ENCODE data around the gene C1orf50. TPM values are rescaled to one million over a fixed set of nuclear protein-coding genes. Genes with fewer than 3 reads are reported as not detected.
A peak's percentile ranks its signal among the peaks of the same experiment; 100 is the strongest.

Gene C1orf50
- total and polyA plus RNA-seq, 2 donors (not counting 1 experiment from before 2014, with no cell fraction given), result 2.7 to 17.1 TPM

DNA sequence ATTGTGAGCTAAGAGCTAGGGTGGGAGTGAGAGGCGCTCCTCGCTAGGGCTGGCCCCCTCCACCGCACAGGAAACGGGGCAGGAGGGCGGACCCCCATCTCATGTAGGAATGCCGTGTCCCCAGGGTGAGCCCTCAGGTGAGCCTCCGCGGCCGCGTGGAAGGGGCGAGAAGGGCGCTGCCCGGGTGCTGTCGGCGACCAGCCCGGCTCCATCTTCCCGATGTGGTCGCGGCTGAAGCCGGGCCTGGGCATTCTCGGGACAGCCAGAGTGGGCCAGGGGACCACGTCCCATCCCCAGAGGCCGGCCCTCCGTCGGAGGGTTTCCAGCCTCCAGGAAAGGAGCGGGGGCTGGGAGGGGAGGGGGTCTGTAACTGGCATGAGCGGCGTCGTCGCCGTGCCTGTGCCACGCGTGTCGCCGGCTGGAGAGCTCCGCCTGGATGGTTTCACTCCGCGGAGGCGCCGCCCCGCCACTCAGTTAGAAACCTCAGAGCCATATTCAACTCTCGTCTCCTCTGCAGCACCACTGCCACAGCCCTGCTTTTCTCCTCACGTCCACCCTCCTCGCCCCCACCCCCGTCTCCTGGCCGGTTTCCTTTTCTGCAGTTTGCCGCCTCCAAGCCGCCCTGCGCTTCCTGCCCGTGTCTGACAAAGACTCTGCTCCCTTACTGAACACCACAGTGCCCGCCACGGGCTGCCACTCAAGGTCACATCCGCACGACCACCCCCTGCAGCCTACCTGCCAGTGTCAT lies 18.1 kb downstream of the C1orf50 start, which contains the start of gene TMEM269:
TMEM269 (plus strand) TSS at position 46 of the 748 bp plus-strand sequence. CDS start 4,903 bp downstream, outside the sequence.
- H3K9me3 ChIP-seq (ENCODE audit: control extremely low read depth in 1 of 3, control insufficient read depth in 2 of 3, insufficient read depth in 1 of 3, low read length in 2 of 3), result no peaks in the 10 kb centered on the region
- no peaks in the 10 kb centered on the region for H4K20me1 ChIP-seq (ENCODE audit: control insufficient read depth, insufficient read depth, low read length, poor library complexity, severe bottlenecking)
- DNase-seq, result peak; percentile 42
- ChIA-PET CTCF (no interaction called here), POLR2A (interaction anchor here (0.9 kb wide), 1 partner anchor 18 kb away, joined by 3 read pairs; the partner anchor contains the start of genes C1orf50 and P3H1)
- TF ChIP-seq EZH2 (IDR thresholded peaks at IDR 0.05; ENCODE audit: borderline replicate concordance, insufficient read depth, low read depth, low read length, poor library complexity, severe bottlenecking), result no peak
- TF ChIP-seq, protein P1, sequence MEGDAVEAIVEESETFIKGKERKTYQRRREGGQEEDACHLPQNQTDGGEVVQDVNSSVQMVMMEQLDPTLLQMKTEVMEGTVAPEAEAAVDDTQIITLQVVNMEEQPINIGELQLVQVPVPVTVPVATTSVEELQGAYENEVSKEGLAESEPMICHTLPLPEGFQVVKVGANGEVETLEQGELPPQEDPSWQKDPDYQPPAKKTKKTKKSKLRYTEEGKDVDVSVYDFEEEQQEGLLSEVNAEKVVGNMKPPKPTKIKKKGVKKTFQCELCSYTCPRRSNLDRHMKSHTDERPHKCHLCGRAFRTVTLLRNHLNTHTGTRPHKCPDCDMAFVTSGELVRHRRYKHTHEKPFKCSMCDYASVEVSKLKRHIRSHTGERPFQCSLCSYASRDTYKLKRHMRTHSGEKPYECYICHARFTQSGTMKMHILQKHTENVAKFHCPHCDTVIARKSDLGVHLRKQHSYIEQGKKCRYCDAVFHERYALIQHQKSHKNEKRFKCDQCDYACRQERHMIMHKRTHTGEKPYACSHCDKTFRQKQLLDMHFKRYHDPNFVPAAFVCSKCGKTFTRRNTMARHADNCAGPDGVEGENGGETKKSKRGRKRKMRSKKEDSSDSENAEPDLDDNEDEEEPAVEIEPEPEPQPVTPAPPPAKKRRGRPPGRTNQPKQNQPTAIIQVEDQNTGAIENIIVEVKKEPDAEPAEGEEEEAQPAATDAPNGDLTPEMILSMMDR (IDR thresholded peaks at IDR 0.05), result no peak
- H3K4me2 ChIP-seq (replicated peaks; ENCODE audit: low read depth, low read length, poor library complexity, severe bottlenecking), result peak within 1 kb of the TSS; percentile 73
- H3K4me1 ChIP-seq (ENCODE audit: control insufficient read depth in 2 of 2, insufficient read depth in 2 of 2, low read length in 2 of 2), result peaks cover 11 to 15% of the 10 kb centered on the region in 2 donors
- peaks cover 0 to 3% (median 0%) of the 10 kb centered on the region in 4 experiments for H3K27me3 ChIP-seq (replicated peaks in 1 of 4; ENCODE audit: control extremely low read depth in 1 of 4, control insufficient read depth in 3 of 4, insufficient read depth in 4 of 4, low read length in 3 of 4)
- H3K27ac ChIP-seq (ENCODE audit: low read length in 2 of 2), result no peak within 1 kb of the TSS
- H3K9ac ChIP-seq (ENCODE audit: low read length), result peak within 1 kb of the TSS; percentile 34
- H3K79me2 ChIP-seq (ENCODE audit: control insufficient read depth, insufficient read depth, low read length), result peaks cover 6% of the 10 kb centered on the region
- Mint-ChIP-seq H3K4me3 (peak within 1 kb of the TSS; percentile 87), H3K27ac (no peak within 1 kb of the TSS), H3K9me3 (ENCODE audit: insufficient read depth) (no peaks in the 10 kb centered on the region), H3K4me1 (peaks cover 13% of the 10 kb centered on the region), H3K27me3 (peaks cover 9% of the 10 kb centered on the region)
- peaks cover 5 to 10% of the 10 kb centered on the region in 2 experiments for H3K36me3 ChIP-seq (replicated peaks in 1 of 2; ENCODE audit: control extremely low read depth in 1 of 2, control insufficient read depth in 1 of 2, extremely low read depth in 1 of 2, insufficient read depth in 2 of 2, low read length in 1 of 2)
- intact Hi-C loops (cut with micrococcal nuclease), result no loop called here
- peak within 1 kb of the TSS in 4 of 5 experiments; percentile 17 to 51 (median 38) for H3K4me3 ChIP-seq (ENCODE audit: control extremely low read depth in 1 of 5, extremely low read depth in 1 of 5, insufficient read depth in 1 of 5, low read depth in 2 of 5, low read length in 4 of 5)
- peak; percentile 17 for ATAC-seq (ENCODE audit: low read depth)
- 19% methylated on average over 37 of the region's 54 CpGs for WGBS (ENCODE audit: insufficient coverage)
- H2AFZ ChIP-seq (ENCODE audit: insufficient read depth, low read depth, low read length, poor library complexity, severe bottlenecking), result peak within 1 kb of the TSS; percentile 84

DNA sequence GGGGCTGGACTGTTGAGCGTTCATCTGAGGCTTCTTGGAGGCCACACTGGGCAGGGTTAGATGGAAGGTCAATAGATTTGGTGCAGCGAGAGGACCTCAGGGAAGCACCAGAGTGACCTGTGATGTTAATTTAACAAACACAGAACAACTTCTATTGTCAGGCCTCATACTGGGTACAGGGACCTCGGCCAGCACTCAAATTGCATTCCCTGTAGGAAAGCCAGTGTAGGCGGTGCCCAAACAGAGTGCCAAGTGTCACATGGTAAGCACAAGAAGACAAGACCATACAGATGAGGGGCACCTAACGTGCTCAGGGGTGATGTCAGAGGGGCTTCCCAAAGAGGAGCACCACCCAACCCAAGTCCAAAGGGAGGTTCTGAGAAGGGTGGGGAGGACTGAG lies 19.0 kb downstream of the C1orf50 start:
- 94% methylated on average over 4 of the region's 5 CpGs for WGBS (ENCODE audit: insufficient coverage)
- no peaks in the 10 kb centered on the region for H3K9me3 ChIP-seq (ENCODE audit: control extremely low read depth in 1 of 3, control insufficient read depth in 2 of 3, insufficient read depth in 1 of 3, low read length in 2 of 3)
- H3K4me1 ChIP-seq (ENCODE audit: control insufficient read depth in 2 of 2, insufficient read depth in 2 of 2, low read length in 2 of 2), result peaks cover 11 to 15% of the 10 kb centered on the region in 2 donors
- no peak overlapping the region for H3K4me3 ChIP-seq (ENCODE audit: control extremely low read depth in 1 of 5, extremely low read depth in 1 of 5, insufficient read depth in 1 of 5, low read depth in 2 of 5, low read length in 4 of 5)
- Mint-ChIP-seq H3K9me3 (ENCODE audit: insufficient read depth) (no peaks in the 10 kb centered on the region), H3K27me3 (peaks cover 9% of the 10 kb centered on the region), H3K4me3 (peak overlapping the region; percentile 87), H3K27ac (no peak overlapping the region), H3K4me1 (peaks cover 13% of the 10 kb centered on the region)
- ChIA-PET CTCF (no interaction called here), POLR2A (no interaction called here)
- H3K27me3 ChIP-seq (replicated peaks in 1 of 4; ENCODE audit: control extremely low read depth in 1 of 4, control insufficient read depth in 3 of 4, insufficient read depth in 4 of 4, low read length in 3 of 4), result peaks cover 0 to 3% (median 0%) of the 10 kb centered on the region in 4 experiments
- no peak for TF ChIP-seq EZH2 (IDR thresholded peaks at IDR 0.05; ENCODE audit: borderline replicate concordance, insufficient read depth, low read depth, low read length, poor library complexity, severe bottlenecking)
- TF ChIP-seq, protein P1 (IDR thresholded peaks at IDR 0.05), result no peak
- H4K20me1 ChIP-seq (ENCODE audit: control insufficient read depth, insufficient read depth, low read length, poor library complexity, severe bottlenecking), result no peaks in the 10 kb centered on the region
- H3K4me2 ChIP-seq (replicated peaks; ENCODE audit: low read depth, low read length, poor library complexity, severe bottlenecking), result no peak overlapping the region
- no peak overlapping the region for H2AFZ ChIP-seq (ENCODE audit: insufficient read depth, low read depth, low read length, poor library complexity, severe bottlenecking)
- no peak overlapping the region for H3K27ac ChIP-seq (ENCODE audit: low read length in 2 of 2)
- peaks cover 6% of the 10 kb centered on the region for H3K79me2 ChIP-seq (ENCODE audit: control insufficient read depth, insufficient read depth, low read length)
- no peak overlapping the region for H3K9ac ChIP-seq (ENCODE audit: low read length)
- peaks cover under 1 to 1% of the 10 kb centered on the region in 2 experiments for H3K36me3 ChIP-seq (replicated peaks in 1 of 2; ENCODE audit: control extremely low read depth in 1 of 2, control insufficient read depth in 1 of 2, extremely low read depth in 1 of 2, insufficient read depth in 2 of 2, low read length in 1 of 2)
- intact Hi-C loops (cut with micrococcal nuclease), result no loop called here
- DNase-seq (no peak), ATAC-seq (ENCODE audit: low read depth) (no peak)

Measured in B cell (primary cell).